Measurements from ENCODE around the gene DNAJB9.

- TF ChIP-seq CTCF (IDR thresholded peaks at IDR 0.05) = no peak
- no peak for TF ChIP-seq POLR2A (IDR thresholded peaks at IDR 0.05)
Observed at GRCh38 chr7:108561047-108561619, 8.5 kb upstream of the DNAJB9 start.

All from uterus (tissue), 2 donors.